Limb (tissue), 2 donors: Measurements from ENCODE around the gene TRPV2.
A peak's percentile ranks its signal among the peaks of the same experiment; 100 is the strongest.
"Not testable (repeated sequence)": the region's sequence is repeated elsewhere in the genome, so short reads cannot be mapped to it uniquely, and the experiment has no call there.

ENCODE experiments used
- DNase-seq, 2 donors: peaks; one replicate each; pipeline ENCODE4 v3.0.0-alpha.2; 2016; ENCODE audit errors: extremely low spot score in 2 of 2

The TRPV2 gene

DNA sequence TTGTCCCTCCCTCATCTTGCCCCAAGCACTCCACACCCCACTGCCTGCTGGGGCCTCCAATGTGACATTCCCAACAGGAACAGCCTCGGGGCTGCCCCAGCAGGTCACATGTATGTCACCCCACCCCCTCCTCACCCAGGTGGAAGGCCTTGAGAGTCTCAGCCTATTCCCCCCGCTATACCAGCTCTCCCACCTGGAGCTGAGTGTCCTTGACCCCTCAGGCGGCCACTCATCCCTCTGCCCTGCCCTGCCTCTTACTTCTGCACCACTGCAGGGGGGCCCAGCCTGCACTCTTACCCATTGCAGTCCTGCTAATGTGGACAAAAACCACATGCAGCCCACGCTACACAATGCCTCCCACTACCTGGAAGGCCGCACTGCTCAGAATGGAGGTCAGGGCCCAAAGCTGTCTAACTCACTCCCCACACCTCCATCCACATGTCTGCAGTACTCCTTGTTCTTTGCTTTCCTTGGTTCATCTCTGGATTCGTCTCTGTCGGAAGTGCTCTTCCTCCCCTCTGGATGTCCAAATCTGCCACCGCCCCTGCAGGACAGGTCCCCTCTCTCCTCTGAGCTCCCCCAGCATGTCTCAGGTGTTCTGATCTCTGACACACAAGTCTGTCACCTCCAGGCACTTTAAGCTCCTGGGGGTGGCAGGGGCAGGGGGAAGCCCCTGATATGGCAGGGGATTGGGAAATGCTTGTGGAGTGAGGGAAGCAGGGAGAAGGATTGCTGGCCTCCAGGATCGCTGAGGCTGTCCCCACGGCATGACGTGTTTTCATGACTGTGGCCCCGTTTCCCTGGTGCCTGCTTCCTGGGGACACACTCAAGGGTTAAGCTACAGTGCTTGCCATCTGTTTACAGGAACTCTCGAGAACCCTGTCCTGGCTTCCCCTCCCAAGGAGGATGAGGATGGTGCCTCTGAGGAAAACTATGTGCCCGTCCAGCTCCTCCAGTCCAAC, 20.8 kb downstream of the TRPV2 start:
- no peak for DNase-seq

DNA sequence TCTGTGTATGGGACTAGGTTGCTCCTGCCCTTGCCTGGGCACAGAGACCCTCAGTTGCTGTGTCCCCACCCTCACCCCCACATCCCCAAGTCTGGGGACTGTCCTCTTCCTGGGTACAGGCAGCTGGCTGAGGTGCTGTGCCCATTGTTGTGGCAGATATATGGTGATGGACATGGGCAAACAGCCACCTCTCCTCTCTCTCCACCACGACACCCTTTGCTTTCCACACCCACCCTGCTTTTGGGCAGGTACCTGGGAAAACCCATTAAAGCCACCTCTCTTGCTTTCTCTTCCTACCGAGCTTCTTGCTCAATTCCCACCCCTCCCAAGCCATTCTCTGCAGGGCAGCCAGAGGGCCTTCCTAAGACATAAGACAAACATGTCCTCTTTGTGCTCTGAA, 21.7 kb downstream of the TRPV2 start:
- no peak for DNase-seq

DNA sequence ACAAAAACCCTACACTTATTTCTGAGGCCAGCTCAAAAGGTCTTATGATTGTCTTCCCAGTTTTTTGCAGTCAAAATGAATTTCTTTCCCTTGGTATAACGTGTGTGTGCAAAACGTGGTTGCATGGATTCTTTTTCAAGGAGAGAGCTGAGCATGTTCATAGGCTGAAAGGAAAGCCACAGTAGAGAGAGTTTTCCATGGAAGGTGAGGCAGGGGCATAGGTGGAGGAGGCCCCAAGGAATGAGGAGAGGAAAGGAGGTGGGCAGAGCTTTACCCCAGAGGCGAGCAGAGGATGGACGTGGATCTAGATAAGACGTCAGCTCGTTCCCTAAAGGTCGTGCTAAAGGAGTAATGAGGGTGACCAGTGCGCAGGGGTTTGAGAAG, 22.8 kb downstream of the TRPV2 start:
- DNase-seq: no peak

DNA sequence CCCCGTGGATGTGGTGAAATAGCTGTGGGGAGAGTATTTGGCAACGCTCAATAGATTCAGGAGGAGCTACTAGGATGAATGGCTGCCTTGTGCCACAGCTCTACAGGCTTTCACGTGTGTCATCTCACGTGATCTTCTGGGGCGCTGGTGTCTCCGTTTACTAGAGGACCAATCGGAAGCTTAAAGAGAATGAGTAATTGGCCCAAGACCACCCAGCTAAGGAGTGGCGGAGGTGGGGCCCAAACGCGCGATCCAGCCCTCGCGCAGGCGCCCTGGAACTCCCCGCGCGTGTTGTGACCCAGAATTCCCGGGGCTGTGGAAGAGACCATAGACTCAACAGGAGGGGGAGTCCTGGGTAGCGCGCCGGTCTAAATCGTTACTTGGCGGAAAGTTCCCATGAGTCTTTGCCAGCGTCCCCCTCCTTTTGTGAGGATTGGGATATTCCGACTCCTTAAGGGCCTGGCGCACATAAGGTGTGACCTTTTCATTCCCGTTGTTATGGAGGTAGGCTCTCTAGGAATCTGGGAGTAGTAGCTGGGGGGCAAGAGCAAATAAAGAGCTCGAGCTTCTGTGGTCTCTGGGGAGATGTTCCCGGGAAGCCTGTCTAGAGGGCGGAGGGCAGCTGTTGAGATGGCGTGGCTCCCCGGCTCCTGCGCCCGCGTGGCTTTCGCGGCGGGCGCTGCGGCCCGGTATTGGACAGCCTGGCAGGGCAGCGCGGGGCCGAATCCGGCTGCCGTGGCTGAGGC, 23.4 kb downstream of the TRPV2 start:
- peak; percentile 97 to 100 for DNase-seq

DNA sequence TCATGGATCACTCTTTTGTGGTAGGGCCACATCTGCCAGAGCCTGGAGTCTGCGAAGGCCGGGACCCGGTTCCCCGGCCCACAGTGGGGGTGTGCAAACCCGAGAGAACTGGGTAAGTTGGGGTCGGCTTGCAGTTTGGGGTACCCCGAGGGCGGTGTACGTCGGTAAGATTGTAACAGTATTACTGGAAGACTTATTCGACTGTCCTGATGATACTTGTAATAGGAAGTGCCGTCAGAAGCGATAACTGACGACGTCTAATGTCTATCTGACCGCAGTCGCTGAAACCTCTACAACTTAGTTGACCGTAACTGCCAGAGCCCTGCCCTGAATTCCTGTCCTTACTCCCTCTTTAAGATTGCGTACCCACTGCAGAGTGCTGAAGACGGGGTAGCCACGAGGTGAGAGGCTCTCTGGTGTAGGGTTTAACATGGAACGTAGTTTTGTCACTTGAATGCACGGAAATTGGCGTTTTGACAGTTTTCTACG, 24.0 kb downstream of the TRPV2 start:
- no peak for DNase-seq

DNA sequence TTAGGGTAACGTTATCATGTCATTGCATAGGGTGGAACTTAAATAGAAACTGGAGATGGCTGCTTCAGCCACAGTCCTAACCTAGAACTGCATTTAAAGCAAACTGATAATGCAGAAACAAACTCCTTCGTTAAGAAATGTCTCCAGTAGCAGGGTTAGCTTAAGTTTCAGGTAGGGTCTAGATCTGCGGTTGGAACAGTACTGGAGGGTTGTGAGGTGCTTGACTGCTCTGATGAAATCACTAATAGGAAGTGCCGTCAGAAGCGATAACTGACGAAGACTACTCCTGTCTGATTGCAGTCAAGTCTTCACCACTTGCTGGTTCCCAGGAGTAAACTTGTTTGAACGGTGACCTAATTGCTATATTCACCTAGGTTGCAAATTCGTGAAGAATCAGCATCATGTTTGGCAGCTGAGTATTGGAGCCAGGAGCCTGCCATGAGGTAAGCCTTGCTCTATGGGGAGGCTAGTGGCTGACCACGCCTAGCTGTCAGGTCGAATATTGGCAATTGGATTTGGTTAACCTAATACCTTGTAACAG, 24.5 kb downstream of the TRPV2 start:
- DNase-seq: no peak

DNA sequence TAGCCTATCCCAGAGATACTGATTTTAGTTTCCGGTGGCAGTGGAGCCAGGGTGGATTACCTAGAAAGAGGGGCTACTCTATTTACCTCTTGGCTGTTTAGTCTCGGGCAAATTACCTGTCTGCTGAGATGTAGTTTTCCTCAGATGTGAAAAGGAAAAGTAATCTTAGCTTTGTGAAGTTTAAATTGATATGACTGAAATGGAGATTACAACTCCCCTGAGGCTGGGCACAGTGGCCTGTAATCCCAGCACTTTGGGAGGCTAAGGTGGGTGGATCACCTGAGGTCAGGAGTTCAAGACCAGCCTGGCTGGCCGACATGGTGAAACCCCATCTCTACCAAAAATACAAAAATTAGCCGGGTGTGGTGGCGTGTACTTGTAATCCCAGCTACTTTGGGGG, 25.0 kb downstream of the TRPV2 start:
- not testable (repeated sequence) for DNase-seq

DNA sequence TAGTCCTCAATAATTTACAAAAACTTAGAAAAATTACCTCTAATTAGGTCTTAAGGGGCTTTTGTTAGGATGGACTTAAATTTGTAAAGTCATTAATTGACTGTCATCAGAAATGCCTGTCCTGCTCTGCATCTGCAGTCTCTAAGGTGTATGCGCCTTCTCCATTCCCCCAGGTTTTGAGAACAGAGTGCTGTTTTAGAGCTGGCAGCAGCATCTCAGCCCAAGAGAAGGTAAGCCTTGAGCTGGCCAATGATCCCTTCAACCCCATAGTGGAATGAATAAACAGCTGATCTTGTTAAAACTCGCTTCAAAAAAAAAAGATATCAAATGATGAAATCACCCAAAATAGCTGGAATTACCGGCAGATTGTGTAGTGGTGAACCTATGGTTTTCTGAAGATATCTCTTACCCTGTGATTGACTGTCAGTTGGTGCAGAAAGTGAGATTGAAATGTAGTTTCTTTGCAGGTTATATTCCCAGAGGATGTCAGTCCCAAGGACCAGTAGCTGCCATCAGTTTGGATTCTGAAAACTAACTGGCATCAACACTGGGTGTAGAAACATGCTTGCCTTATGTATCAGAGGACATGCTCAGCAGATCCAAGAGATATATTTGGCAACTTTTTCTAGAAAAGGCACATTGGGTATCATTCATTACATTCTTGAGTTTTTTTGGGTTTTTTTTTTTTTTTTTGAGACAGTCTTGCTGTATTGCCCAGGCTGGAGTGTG, 25.7 kb downstream of the TRPV2 start:
- DNase-seq: no peak

DNA sequence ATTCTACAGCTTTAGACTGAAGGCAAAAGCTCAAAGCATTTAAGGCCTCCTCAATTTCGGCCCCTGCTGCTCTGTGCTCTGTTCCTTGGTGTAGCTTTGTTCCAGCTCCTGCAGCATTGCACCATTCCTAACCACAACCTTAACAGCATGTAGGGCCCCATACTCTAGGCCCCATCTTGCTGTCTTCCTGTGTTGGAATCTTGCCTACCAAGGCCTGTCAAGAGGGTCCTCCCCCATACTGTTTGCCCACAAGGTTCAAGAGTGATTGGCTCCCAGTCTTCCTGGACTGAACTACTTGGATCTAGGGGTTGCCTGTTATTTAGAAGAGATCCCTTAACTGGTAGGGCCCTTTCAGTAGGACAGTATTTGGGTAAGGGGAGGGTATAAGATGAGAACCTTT, 26.8 kb downstream of the TRPV2 start:
- DNase-seq: no peak

DNA sequence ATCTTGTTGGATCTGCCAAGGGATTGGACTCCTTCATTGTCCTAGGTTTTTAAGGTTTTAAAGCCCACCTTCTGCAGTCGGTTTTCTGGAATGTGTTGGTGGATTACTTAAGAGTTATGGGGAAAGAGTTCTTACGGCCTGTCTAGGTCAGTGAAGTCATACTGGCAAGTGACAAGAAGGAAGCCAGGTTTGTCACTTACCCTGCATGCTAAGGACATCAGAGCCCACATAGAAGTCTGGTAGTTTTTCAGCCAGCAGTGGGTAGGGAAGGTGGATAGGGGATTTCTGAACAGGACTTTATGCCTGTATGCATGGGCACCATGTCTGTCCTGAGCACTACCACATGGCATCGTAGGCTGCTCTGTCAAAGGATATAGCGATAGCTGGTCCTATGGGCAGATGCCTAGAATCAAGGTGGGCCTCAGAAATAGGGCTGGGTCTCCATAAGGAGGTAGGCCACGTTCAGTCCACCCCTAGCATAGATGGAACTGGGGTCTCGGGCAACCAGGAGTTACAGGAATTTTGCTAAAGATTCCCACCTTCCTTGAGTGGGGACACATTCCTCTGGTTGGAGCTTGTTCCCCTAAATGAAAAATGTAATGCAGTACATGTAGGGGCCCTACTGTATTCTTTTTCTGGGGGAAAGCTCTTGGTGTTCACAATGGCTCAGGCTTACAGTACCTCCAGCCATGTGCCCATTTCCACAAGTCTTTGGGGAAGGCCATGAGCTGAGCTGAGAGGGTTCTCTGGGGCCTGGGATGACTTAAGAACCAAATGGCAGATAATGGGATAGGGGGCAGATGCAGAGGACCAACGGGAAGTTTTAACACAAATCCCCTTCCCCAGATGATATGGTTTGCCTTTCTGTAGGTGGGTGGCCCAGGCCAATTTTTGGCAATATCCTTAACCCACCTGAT, 27.5 kb downstream of the TRPV2 start:
- no peak for DNase-seq

DNA sequence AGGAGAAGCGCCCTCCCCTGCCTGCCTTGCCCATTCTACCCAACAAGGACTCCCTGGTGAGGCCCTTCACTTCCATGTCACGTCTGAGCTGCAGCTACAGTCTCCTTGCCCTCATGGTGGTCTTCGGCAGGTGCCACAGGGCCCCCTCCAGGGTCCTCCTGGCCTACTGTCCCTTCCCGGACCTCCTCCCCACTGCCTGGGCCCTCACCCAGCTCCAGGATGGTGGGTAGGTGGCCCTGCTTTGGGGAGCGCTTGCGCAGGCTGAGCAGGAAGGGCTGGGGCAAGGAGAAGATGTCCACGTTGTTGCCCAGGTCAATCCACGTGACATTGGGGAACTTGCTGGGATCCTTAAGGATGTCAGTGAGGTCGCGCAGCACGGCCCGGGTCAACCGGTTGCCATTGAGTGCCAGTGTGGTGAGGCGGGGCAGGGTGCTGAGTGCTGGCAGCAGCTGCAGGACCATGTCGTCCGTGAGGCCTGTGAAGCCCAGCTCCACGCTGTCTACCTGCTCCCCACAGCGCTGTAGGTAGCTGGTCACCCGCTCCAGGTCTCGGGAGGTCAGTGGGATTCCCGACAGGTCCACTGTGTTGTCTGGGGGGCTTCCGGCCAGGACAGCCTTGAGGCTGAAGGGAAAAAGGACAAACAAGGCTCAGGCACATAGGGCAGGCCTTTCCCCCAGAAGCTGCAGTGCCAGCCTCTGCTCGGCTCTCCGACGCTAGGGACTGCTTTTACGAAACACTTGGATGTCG, 28.3 kb downstream of the TRPV2 start:
- DNase-seq: no peak

DNA sequence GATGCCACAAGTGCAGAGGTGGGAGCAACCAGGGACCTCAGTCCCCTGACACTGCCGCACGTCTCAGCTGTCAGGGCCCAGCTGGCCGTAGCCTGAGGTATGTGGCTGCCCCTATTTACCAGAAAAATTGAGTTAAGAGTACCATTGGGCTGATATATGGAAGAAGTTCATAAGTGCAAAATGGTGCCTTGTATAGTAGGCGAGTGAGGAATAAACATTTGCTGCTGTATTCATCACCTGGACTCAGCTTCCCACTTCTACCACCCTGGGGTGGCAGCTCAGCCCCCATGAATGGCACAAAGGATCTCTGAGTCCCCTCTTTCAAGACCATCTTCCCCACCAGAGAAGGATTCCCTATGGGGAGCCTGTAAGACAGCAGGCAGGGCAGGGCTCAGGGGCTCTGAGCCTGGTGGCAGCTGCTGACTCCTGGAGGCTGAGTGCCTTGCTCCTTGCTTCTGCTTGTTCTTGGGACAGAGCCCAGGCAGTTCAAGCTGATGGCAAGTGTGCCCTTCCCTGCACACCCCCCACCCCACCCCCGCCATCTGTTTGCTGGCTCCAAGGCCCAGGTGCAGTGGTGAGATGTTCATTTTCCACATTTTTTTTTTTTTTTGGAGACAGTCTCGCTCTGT, 29.0 kb downstream of the TRPV2 start:
- no peak for DNase-seq

DNA sequence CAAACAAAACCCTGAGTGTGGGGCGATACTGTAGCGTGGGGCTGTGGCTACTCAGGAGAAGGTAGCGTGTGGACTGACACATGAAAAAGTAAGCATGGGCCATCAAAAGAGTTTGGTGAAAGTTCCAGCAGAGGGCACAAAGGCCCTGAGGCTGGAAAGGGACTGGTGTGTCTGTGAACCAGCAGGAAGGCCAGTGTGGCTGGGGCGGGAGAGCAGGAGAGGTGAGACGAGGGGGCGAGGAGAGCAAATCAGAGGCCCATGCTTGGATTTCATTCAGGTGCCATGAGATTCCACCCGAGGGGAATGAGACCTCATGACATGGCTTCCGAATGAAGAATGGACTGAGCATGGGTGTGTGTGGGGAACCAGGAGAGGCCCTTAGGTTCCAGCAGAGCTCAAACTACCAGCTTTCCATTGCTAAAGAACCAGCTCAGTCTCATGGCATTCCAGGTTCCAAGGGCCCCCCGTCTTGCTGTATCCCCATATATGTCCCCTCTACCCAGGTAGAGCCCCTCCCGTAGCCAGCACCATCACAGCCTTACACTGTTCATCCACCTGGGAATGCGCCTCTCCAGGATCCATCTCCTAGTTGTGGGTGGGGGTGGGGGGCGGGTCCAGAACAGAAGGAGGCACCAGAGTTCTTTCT, 31.1 kb downstream of the TRPV2 start:
- DNase-seq: no peak

DNA sequence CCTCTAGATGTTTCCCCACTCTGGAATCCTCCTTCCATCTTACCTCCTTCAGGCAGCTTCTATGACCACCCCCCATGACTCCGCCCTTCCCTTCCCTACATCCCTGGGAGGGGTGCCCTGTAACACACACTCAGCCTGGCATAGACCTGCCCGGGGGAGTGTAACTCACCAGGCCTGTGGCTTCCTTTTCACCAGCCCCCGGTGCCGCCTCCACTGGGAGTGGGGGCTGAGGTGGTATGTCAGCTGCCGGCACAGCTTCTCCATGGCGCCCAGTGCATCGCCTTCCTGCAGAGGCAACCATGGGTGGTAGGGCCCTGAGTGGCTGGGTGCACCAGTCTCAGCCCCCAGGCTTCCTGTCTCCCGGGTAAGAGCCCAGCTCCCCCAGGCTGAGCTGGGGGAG, 32.3 kb downstream of the TRPV2 start:
- no peak for DNase-seq

DNA sequence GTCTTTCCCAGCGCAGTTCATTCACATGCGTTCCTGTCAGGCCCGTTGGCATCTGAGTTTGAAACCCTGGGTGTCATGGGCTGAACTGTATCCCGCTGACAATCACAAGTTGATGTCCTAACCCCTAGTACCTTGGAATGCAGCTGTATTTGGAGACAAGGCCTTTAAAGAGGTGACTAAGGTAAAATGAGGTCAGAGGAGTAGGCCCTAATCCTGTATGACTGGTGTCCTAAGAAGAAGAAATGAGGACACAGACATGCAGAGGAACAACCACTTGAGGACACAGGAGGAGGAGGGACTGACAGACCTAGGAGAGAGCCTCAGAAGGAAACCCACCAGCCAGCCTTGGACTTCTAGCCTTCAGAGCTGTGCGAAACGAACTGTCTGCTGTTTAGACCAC, 33.1 kb downstream of the TRPV2 start:
- no peak for DNase-seq

DNA sequence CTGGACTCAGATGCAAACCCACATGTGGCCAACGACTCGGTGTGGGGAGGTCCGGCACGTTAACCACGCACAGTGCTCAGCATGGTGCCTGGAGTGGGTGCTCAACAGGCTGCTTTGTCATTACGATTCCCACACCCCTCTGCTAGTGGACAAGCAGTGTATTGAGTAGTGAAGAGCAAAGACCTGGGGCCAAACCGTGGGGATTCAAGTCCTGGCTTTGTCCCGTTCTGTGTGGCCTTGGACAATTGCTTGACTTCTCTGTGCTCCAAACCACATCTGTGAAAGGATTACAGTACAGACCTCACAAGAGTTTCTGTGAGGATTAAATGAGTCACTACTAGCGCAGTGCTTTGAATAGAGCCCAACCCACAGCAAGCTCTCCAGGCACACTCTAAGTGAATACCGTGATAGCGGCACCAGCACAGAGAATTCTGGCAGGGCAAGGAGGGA, 33.8 kb downstream of the TRPV2 start:
- DNase-seq: no peak

DNA sequence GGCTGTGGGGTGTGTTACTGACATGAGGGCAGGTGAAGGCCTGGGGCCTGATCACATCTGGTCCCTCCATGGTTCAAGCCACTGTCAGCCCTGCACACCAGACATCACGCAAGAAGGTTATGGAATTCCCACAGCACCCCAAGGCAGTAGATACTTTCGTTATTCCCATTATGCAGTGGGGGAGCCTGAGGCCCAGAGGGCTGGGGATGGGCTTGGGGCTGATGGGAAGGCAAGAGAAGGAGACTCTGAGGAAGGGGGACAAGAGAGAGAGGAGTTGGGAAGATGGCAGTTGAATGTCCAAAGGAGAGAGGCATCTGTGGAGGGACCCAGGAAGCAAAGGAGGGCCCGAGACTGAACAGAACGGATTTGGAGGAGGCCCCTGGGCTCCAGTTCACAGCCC, 34.7 kb downstream of the TRPV2 start:
- no peak for DNase-seq

DNA sequence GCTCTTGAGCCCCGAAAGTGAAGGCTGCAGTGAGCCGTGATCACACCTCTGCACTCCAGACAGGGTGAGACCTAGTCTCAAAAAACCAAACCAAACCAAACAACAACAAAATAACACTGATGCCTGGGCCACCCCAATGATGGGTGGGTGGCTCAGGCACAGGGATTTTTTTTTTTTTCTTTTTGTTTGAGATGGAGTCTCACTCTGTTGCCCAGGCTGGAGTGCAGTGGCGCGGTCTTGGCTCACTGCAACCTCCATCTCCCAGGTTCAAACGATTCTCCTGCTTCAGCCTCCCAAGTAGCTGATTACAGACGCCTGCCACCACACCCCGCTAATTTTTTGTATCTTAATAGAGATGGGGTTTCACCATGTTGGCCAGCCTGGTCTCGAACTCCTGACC, 36.9 kb downstream of the TRPV2 start:
- not testable (repeated sequence) for DNase-seq

DNA sequence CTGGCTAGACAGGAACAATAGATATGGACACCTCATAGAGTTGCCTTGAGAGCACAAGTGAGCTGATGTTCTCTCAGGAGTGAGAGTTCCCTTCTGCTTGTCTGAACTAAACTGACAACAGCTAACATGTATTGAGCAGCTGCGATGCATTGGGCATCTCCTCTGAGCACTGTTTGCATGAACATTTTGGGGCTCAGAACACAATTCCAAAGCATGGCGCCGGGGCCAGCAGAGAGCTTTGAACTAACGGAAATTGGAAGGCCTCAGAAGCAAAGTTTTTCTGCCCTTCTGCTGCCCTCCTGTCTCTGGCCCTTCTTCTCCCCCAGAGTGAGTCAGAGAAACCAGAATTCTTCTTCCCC, 38.1 kb downstream of the TRPV2 start:
- no peak for DNase-seq
